ENCODE measurements around the gene DYNLT4. TPM values are rescaled to one million over a fixed set of nuclear protein-coding genes. Genes with fewer than 3 reads are reported as not detected.
"Not testable (repeated sequence)": the region's sequence is repeated elsewhere in the genome, so short reads cannot be mapped to it uniquely, and the experiment has no call there.

Gene DYNLT4
- total RNA-seq, 6 experiments from 2014 or later, result 0.26 TPM; not detected in 5

DNA sequence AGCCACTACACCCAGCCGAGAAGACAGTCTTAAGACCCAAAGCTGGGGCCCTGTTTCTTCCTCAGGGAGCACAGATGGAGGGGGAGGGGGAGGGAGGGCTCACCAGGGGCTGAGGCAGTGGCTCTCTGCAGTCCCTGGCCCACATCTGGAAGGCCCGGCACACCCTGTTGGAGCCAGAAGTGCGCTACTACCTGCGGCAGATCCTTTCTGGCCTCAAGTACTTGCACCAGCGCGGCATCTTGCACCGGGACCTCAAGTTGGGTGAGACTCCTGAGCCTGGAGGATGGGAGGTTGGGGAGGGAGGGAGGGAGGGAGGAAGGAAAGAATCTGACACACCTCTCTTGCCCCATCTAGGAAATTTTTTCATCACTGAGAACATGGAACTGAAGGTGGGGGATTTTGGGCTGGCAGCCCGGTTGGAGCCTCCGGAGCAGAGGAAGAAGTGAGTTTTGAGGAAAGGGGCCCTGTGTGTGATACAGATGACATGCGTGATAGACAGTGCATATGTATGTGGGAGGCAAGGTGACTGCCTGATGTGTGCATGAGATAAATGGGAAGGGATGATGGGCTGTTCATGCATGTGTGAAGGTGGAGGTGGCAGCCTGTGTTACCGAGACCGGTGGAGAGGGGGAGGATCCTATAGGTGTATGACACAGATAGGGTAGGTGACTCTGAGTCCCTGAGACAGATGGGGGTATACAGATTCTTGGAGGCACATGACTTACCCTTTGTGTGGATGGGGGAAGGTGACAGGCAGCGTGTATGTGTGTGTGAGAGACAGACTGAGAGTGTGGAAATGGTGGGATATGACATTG lies 5.5 kb downstream of the DYNLT4 start:
- TF ChIP-seq, protein P1, sequence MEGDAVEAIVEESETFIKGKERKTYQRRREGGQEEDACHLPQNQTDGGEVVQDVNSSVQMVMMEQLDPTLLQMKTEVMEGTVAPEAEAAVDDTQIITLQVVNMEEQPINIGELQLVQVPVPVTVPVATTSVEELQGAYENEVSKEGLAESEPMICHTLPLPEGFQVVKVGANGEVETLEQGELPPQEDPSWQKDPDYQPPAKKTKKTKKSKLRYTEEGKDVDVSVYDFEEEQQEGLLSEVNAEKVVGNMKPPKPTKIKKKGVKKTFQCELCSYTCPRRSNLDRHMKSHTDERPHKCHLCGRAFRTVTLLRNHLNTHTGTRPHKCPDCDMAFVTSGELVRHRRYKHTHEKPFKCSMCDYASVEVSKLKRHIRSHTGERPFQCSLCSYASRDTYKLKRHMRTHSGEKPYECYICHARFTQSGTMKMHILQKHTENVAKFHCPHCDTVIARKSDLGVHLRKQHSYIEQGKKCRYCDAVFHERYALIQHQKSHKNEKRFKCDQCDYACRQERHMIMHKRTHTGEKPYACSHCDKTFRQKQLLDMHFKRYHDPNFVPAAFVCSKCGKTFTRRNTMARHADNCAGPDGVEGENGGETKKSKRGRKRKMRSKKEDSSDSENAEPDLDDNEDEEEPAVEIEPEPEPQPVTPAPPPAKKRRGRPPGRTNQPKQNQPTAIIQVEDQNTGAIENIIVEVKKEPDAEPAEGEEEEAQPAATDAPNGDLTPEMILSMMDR (IDR thresholded peaks at IDR 0.05), result no peak
- no peak for TF ChIP-seq POLR2A (IDR thresholded peaks at IDR 0.05)
- Histone ChIP-seq H3K27ac (no peak overlapping the region), H3K27me3 (no peaks in the 10 kb centered on the region), H3K9me3 (no peaks in the 10 kb centered on the region), H3K4me3 (peak overlapping the region in 1 of 3 donors; percentile 86), H3K4me1 (peaks cover 2 to 16% (median 5%) of the 10 kb centered on the region in 4 donors), H3K36me3 (peaks cover 0 to 13% (median 1%) of the 10 kb centered on the region in 4 donors)
- 55% methylated on average over 12 of the region's 13 CpGs for WGBS (ENCODE audit: insufficient coverage, low coverage, low lambda C conversion rate, missing lambda C conversion rate)
- intact Hi-C loops (cut with DNase I), result no loop called here
- ATAC-seq (no peak), DNase-seq (peak in 1 of 3 donors; percentile 58)

DNA sequence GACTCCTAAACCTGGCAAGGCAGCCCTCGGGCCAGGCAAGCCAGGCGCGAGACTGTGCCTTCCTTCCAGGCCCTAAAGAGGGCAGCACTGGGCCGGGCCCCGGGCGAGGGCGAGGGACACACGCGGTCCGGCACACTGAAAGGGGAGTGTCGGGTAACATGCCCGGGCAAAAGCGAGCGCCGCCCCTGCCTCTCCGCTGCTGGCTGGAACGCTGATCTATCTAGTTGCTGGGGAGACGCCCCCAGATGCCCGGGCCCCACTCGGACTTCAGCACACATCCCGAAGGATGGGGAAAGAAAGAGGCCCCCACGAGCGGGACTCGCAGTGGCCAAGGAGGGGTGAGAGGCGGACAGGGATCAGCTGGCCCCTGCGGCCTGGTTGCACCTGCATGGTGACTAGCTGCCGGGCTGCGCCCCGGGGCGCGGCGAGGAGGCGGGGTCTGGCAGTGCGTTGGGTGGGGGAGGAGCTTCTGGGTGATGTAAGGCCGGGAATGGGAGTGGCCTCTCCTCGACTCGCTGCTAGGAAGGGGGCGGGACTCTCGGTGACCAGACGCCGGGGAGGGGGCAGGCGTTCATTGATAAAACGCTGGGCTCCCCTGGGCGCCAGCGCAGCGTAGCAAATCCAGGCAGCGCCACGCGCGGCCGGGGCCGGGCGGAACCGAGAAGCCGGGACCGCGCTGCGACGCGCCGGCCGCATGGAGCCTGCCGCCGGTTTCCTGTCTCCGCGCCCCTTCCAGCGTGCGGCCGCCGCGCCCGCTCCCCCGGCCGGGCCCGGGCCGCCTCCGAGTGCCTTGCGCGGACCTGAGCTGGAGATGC lies 7.2 kb downstream of the DYNLT4 start, which contains the start of gene PLK3:
TSS of gene PLK3 (plus strand) at position 608 of the 815 bp plus-strand sequence. CDS start at position 695, 87 bp downstream.
- peaks cover 0 to 10% (median 1%) of the 10 kb centered on the region in 4 donors for H3K4me1 ChIP-seq
- DNase-seq (peak; percentile 98 to 99 (median 98)), ATAC-seq (peak; percentile 92 to 96 (median 96))
- peak; percentile 99 for TF ChIP-seq POLR2A (IDR thresholded peaks at IDR 0.05)
- TF ChIP-seq, protein P1 (IDR thresholded peaks at IDR 0.05), result peak; percentile 88 to 93 (median 91)
- peaks cover 0 to 6% (median 1%) of the 10 kb centered on the region in 4 donors for H3K36me3 ChIP-seq
- 0% methylated on average over 9 of the region's 79 CpGs for WGBS (ENCODE audit: insufficient coverage, low coverage, low lambda C conversion rate, missing lambda C conversion rate)
- H3K9me3 ChIP-seq, result no peaks in the 10 kb centered on the region
- intact Hi-C loops (cut with DNase I), result no loop called here
- peak within 1 kb of the TSS; percentile 65 to 86 (median 71) for H3K4me3 ChIP-seq
- no peaks in the 10 kb centered on the region for H3K27me3 ChIP-seq
- peak within 1 kb of the TSS; percentile 80 to 92 (median 87) for H3K27ac ChIP-seq

DNA sequence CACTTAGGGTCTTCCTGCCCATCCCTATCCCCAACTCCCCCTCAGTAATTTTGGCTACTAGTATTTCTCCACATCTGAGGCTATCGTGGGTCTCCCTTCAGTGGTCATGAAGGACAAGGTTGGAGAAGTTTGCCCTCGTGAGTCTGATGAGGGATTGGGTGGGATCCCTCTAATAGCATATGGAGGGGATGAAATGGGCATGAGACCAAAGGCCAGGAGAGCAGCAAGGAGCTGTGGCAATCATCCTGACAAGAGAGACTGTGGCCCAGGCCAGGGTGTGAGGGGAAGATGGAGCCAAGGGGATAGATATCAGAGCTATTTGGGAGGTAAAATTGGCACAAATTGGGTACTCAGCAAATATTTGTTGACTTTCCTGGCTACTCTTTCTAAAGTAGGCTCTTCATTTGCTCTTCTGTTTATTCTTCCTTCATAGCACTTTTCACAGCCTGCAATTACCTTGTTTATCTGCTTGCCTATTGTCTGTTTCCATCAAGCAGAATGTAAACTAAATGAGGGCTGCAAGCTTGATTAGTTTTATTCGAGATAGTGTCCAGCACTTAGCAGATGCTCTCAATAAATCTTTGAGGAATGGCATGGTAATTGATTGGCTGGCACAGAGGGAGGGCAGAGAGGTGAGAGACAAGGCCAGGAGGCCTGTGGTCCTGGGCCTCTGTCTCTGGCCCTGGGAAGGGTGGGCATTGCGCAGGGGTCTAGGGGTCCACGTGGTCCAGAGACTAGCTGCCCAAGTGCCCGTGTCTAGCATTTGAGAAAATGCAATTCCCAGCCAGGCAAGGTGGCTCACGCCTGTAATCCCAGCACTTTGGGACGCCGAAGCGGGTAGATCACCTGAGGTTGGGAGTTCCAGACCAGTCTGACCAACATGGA lies 8.4 kb downstream of the DYNLT4 start:
- peak overlapping the region in 2 of 3 donors; percentile 80 to 87 for H3K27ac ChIP-seq
- TF ChIP-seq, protein P1 (IDR thresholded peaks at IDR 0.05), result no peak
- no peak for TF ChIP-seq POLR2A (IDR thresholded peaks at IDR 0.05)
- intact Hi-C loops (cut with DNase I), result no loop called here
- peak in 1 of 3 donors; percentile 50 for DNase-seq
- no peak for ATAC-seq
- peaks cover 0 to 10% (median 1%) of the 10 kb centered on the region in 4 donors for H3K4me1 ChIP-seq
- H3K36me3 ChIP-seq, result peaks cover 0 to 6% (median 0%) of the 10 kb centered on the region in 4 donors
- WGBS (ENCODE audit: insufficient coverage, low coverage, low lambda C conversion rate, missing lambda C conversion rate), result 80% methylated on average over 8 of the region's 10 CpGs
- H3K9me3 ChIP-seq, result no peaks in the 10 kb centered on the region
- H3K27me3 ChIP-seq, result no peaks in the 10 kb centered on the region
- no peak overlapping the region for H3K4me3 ChIP-seq

DNA sequence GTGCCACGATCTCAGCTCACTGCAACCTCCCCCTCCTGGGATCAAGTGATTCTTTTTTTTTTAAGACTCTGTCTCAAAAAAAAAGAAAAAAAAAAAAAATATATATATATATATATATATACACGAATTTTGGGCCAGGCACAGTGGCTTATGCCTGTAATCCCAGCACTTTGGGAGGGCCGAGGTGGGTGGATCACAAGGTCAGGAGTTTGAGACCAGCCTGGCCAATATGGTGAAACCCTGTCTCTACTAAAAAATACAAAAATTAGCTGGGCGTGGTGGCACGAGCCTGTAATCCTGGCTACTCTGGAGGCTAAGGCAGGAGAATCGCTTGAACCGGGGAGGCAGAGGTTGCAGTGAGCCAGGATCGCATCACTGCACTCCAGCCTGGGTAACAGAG lies 9.3 kb downstream of the DYNLT4 start:
- H3K36me3 ChIP-seq; H3K4me1 ChIP-seq; H3K27ac ChIP-seq; H3K4me3 ChIP-seq; DNase-seq; ATAC-seq; intact Hi-C loops (cut with DNase I); H3K9me3 ChIP-seq; H3K27me3 ChIP-seq: not testable (repeated sequence)
- WGBS (ENCODE audit: insufficient coverage, low coverage, low lambda C conversion rate, missing lambda C conversion rate), result 76% methylated on average over 8 of the region's 8 CpGs

All from right lobe of liver (tissue), 6 donors.